Neural cell (in vitro differentiated cells): Measurements from ENCODE around the gene DMGDH. TPM values are rescaled to one million over a fixed set of nuclear protein-coding genes. Genes with fewer than 3 reads are reported as not detected.
A peak's percentile ranks its signal among the peaks of the same experiment; 100 is the strongest.

Source experiments
- H2AFZ ChIP-seq: fragments of 200-600, 300-800 bp; sonication (generic), shearing (Covaris generic); 2 replicates; pipeline ENCODE4 v1.6.0; 2014; ENCODE audit warnings: low read depth, mild to moderate bottlenecking, antibody characterized with exemption, low read length, moderate library complexity
- H3F3A ChIP-seq: fragments of 200-600 bp; shearing (Covaris generic); 2 replicates; pipeline ENCODE4 v1.6.1; 2016; ENCODE audit warnings: mild to moderate bottlenecking, moderate library complexity, mixed read lengths, antibody characterized with exemption, low read length; ENCODE audit not compliant: insufficient read depth, poor library complexity, severe bottlenecking
- H3K27ac ChIP-seq: fragments of 200-600, 300-800 bp; sonication (generic), shearing (Covaris generic); 2 replicates; pipeline ENCODE4 v1.5.1; 2014; ENCODE audit warnings: mild to moderate bottlenecking, low read length, moderate library complexity
- H3K27me3 ChIP-seq: fragments of 300-800, 200-600 bp; sonication (generic), shearing (Covaris generic); 2 replicates; pipeline ENCODE4 v1.6.0; 2014; ENCODE audit warnings: mild to moderate bottlenecking, low read depth, low read length, moderate library complexity; ENCODE audit not compliant: insufficient read depth
- H3K36me3 ChIP-seq: fragments of 300-800, 200-600 bp; sonication (generic), shearing (Covaris generic); 2 replicates; pipeline ENCODE4 v1.5.1; 2014; ENCODE audit warnings: mild to moderate bottlenecking, antibody characterized with exemption, low read length, moderate library complexity; ENCODE audit not compliant: insufficient read depth
- H3K4me2 ChIP-seq: fragments of 300-800, 200-600 bp; sonication (generic), shearing (Covaris generic); 2 replicates; pipeline ENCODE4 v1.6.0; 2014; ENCODE audit warnings: mild to moderate bottlenecking, low read length
- H3K4me3 ChIP-seq: fragments of 300-800, 200-600 bp; sonication (generic), shearing (Covaris generic); 2 replicates; pipeline ENCODE4 v1.5.1; 2014; ENCODE audit warnings: mild to moderate bottlenecking, low read length, moderate library complexity
- H3K79me2 ChIP-seq: fragments of 200-600 bp; shearing (Covaris generic); replicated peaks from 2 replicates; pipeline ENCODE4 v1.6.0; 2014; ENCODE audit warnings: mild to moderate bottlenecking, low read length, moderate library complexity; ENCODE audit not compliant: insufficient read depth
- H3K9ac ChIP-seq: fragments of 300-800, 200-600 bp; sonication (generic), shearing (Covaris generic); 2 replicates; pipeline ENCODE4 v1.6.1; 2016; ENCODE audit warnings: mild to moderate bottlenecking, low read length, mixed read lengths
- H3K9me2 ChIP-seq: fragments of 200-600 bp; shearing (Covaris generic); 2 replicates; pipeline ENCODE4 v1.6.1; 2016; ENCODE audit warnings: mild to moderate bottlenecking, low read length, mixed read lengths; ENCODE audit not compliant: insufficient read depth
- H3K9me3 ChIP-seq: fragments of 200-600, 300-800 bp; sonication (generic), shearing (Covaris generic); 2 replicates; pipeline ENCODE4 v1.6.1; 2016; ENCODE audit warnings: mild to moderate bottlenecking, mixed run types, low read length, moderate library complexity, mixed read lengths
- H4K20me1 ChIP-seq: fragments of 200-600 bp; shearing (Covaris generic); 2 replicates; pipeline ENCODE4 v1.6.1; 2016; ENCODE audit warnings: mild to moderate bottlenecking, mixed run types; ENCODE audit not compliant: insufficient read depth
- EP300 ChIP-seq: fragments of 450-650 bp; conservative IDR thresholded peaks from 2 replicates; pipeline ENCODE4 v1.6.1; 2014; ENCODE audit warnings: antibody characterized with exemption, mild to moderate bottlenecking, moderate library complexity; ENCODE audit not compliant: poor library complexity, severe bottlenecking
- EZH2 ChIP-seq: fragments of 200-600, 300-800 bp; shearing (Covaris generic), sonication (generic); IDR thresholded peaks from 2 replicates; pipeline ENCODE4 v1.6.1; 2014; ENCODE audit warnings: antibody characterized with exemption, low read length, borderline replicate concordance, mild to moderate bottlenecking; ENCODE audit not compliant: insufficient read depth, poor library complexity, severe bottlenecking
- MXI1 ChIP-seq: fragments of 450-650 bp; conservative IDR thresholded peaks from 2 replicates; pipeline ENCODE4 v1.6.1; 2014; ENCODE audit warnings: antibody characterized with exemption, mild to moderate bottlenecking; ENCODE audit not compliant: poor library complexity, severe bottlenecking
- POLR2AphosphoS5 ChIP-seq: IDR thresholded peaks from 2 replicates; pipeline ENCODE4 v1.6.1; 2012
- RAD21 ChIP-seq: fragments of 450-650 bp; conservative IDR thresholded peaks from 2 replicates; pipeline ENCODE4 v1.6.1; 2014; ENCODE audit warnings: antibody characterized with exemption, mild to moderate bottlenecking, moderate library complexity
- SMC3 ChIP-seq: fragments of 450-650 bp; conservative IDR thresholded peaks from 2 replicates; pipeline ENCODE4 v1.6.1; 2014; ENCODE audit warnings: antibody characterized with exemption, mild to moderate bottlenecking, moderate library complexity; ENCODE audit not compliant: poor library complexity
- TAF1 ChIP-seq: IDR thresholded peaks from 2 replicates; pipeline ENCODE4 v1.6.1; 2012; ENCODE audit warnings: low read depth
- polyA plus RNA-seq: library from polyadenylated mRNA; depleted of rRNA; stranded (reverse); fragments of >200 nt; gene quantifications from 2 replicates; pipeline ENCODE4 v1.2.3, GENCODE V29; 2014
- TF ChIP-seq, protein P1 (sequence below): fragments of 450-650 bp; IDR thresholded peaks from 2 replicates; pipeline ENCODE4 v1.5.1; 2014; ENCODE audit warnings: antibody characterized with exemption, mild to moderate bottlenecking, moderate library complexity; ENCODE audit not compliant: poor library complexity, severe bottlenecking
- TF ChIP-seq, protein P2 (sequence below): IDR thresholded peaks from 2 replicates; pipeline ENCODE4 v1.6.1; 2012; ENCODE audit warnings: borderline replicate concordance

DMGDH gene
- polyA plus RNA-seq, 1 donor from 2014 or later: 0.93 TPM

DNA sequence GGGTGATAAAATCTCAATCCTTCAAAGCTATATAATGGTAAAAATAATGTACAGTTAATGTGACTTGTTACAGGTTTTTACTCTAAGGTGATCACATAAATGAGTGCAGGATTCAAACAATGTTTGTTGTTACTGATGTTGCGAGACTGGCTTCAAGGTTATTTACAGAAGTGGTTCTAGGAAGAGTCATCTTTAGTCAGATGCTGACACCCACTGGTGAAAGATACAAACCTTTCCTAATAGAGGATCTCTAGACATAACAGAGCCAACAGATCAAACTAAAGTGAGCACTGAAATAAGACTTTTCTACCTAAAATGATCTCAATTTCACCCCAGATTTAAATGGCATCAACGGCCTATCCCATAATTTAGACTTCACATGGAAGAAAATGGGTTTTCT, 104.6 kb downstream of the DMGDH start:
- Histone ChIP-seq H3K9ac (no peak overlapping the region), H2AFZ (no peak overlapping the region), H3F3A (no peaks in the 10 kb centered on the region), H3K27me3 (no peaks in the 10 kb centered on the region), H3K9me3 (no peaks in the 10 kb centered on the region), H3K9me2 (no peaks in the 10 kb centered on the region), H3K79me2 (no peaks in the 10 kb centered on the region), H3K36me3 (no peaks in the 10 kb centered on the region), H4K20me1 (no peaks in the 10 kb centered on the region), H3K4me2 (no peak overlapping the region), H3K27ac (no peak overlapping the region), H3K4me3 (no peak overlapping the region)
- TF ChIP-seq TAF1 (no peak), EZH2 (no peak), RAD21 (peak; percentile 92), EP300 (no peak), POLR2AphosphoS5 (no peak), SMC3 (peak; percentile 91), MXI1 (no peak)
- TF ChIP-seq, protein P1, sequence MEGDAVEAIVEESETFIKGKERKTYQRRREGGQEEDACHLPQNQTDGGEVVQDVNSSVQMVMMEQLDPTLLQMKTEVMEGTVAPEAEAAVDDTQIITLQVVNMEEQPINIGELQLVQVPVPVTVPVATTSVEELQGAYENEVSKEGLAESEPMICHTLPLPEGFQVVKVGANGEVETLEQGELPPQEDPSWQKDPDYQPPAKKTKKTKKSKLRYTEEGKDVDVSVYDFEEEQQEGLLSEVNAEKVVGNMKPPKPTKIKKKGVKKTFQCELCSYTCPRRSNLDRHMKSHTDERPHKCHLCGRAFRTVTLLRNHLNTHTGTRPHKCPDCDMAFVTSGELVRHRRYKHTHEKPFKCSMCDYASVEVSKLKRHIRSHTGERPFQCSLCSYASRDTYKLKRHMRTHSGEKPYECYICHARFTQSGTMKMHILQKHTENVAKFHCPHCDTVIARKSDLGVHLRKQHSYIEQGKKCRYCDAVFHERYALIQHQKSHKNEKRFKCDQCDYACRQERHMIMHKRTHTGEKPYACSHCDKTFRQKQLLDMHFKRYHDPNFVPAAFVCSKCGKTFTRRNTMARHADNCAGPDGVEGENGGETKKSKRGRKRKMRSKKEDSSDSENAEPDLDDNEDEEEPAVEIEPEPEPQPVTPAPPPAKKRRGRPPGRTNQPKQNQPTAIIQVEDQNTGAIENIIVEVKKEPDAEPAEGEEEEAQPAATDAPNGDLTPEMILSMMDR: peak; percentile 85
- TF ChIP-seq, protein P2, sequence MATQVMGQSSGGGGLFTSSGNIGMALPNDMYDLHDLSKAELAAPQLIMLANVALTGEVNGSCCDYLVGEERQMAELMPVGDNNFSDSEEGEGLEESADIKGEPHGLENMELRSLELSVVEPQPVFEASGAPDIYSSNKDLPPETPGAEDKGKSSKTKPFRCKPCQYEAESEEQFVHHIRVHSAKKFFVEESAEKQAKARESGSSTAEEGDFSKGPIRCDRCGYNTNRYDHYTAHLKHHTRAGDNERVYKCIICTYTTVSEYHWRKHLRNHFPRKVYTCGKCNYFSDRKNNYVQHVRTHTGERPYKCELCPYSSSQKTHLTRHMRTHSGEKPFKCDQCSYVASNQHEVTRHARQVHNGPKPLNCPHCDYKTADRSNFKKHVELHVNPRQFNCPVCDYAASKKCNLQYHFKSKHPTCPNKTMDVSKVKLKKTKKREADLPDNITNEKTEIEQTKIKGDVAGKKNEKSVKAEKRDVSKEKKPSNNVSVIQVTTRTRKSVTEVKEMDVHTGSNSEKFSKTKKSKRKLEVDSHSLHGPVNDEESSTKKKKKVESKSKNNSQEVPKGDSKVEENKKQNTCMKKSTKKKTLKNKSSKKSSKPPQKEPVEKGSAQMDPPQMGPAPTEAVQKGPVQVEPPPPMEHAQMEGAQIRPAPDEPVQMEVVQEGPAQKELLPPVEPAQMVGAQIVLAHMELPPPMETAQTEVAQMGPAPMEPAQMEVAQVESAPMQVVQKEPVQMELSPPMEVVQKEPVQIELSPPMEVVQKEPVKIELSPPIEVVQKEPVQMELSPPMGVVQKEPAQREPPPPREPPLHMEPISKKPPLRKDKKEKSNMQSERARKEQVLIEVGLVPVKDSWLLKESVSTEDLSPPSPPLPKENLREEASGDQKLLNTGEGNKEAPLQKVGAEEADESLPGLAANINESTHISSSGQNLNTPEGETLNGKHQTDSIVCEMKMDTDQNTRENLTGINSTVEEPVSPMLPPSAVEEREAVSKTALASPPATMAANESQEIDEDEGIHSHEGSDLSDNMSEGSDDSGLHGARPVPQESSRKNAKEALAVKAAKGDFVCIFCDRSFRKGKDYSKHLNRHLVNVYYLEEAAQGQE: no peak

DNA sequence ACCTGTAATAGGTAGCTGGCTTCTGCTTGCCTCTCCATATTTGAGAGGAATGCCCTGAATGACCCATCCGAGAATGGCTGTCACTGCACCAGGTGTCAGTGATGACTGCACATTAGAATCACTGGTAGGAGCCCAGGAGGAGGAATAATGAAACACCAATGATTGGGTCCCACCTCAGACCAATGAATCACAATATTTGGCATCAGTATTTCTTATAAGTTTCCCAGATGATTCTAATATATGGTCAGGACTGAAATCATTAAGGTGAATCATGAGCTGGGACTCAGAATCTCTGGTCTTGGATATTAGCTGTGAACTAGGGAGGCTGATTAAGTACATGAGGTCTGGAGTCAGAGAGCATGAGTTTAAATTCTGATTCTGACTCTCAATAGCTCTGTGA, 107.7 kb downstream of the DMGDH start:
- Histone ChIP-seq H3K9me3 (no peaks in the 10 kb centered on the region), H3K4me3 (no peak overlapping the region), H4K20me1 (no peaks in the 10 kb centered on the region), H3K27me3 (no peaks in the 10 kb centered on the region), H3K27ac (no peak overlapping the region), H3K4me2 (no peak overlapping the region), H3K9me2 (no peaks in the 10 kb centered on the region), H3K79me2 (no peaks in the 10 kb centered on the region), H3F3A (no peaks in the 10 kb centered on the region), H3K36me3 (no peaks in the 10 kb centered on the region), H2AFZ (no peak overlapping the region), H3K9ac (no peak overlapping the region)
- TF ChIP-seq POLR2AphosphoS5: no peak
- TF ChIP-seq EP300: no peak
- TF ChIP-seq, protein P2: no peak
- TF ChIP-seq, protein P1: no peak
- TF ChIP-seq TAF1: no peak
- no peak for TF ChIP-seq RAD21
- TF ChIP-seq SMC3: no peak
- TF ChIP-seq EZH2: no peak
- no peak for TF ChIP-seq MXI1
